Kidney tubule cell (primary cell): Measurements from ENCODE around the gene PXDC1.
"Not testable (repeated sequence)": the region's sequence is repeated elsewhere in the genome, so short reads cannot be mapped to it uniquely, and the experiment has no call there.

Experiments used
- DNase-seq: peaks from one replicate; pipeline ENCODE4 v3.0.0-alpha.2; 2018; ENCODE audit warnings: low spot score

The PXDC1 gene

GRCh38 chr6:3731700-3732099, 19.8 kb downstream of the PXDC1 start:
- no peak for DNase-seq

- DNase-seq = no peak
Measured at GRCh38 chr6:3729603-3730344, 21.7 kb downstream of the PXDC1 start.

- DNase-seq = no peak
Measured at GRCh38 chr6:3727593-3728108, 23.9 kb downstream of the PXDC1 start.

GRCh38 chr6:3727036-3727435, 24.5 kb downstream of the PXDC1 start:
- DNase-seq = no peak

- no peak for DNase-seq
Measured at GRCh38 chr6:3726421-3726820, 25.1 kb downstream of the PXDC1 start.

- no peak for DNase-seq
Measured at GRCh38 chr6:3725145-3726047, 26.1 kb downstream of the PXDC1 start.

GRCh38 chr6:3724451-3725144, 26.9 kb downstream of the PXDC1 start:
- no peak for DNase-seq

GRCh38 chr6:3723966-3724365, 27.5 kb downstream of the PXDC1 start:
- no peak for DNase-seq

- DNase-seq = no peak
Measured at GRCh38 chr6:3723251-3723650, 28.3 kb downstream of the PXDC1 start.

GRCh38 chr6:3722785-3723184, 28.7 kb downstream of the PXDC1 start:
- no peak for DNase-seq

- DNase-seq = no peak
Measured at GRCh38 chr6:3721810-3722621, 29.5 kb downstream of the PXDC1 start.

GRCh38 chr6:3720770-3721169, 30.7 kb downstream of the PXDC1 start:
- not testable (repeated sequence) for DNase-seq

GRCh38 chr6:3719462-3720308, 31.8 kb downstream of the PXDC1 start:
- no peak for DNase-seq

- DNase-seq = no peak
Measured at GRCh38 chr6:3718407-3718806, 33.1 kb downstream of the PXDC1 start.

GRCh38 chr6:3715285-3715684, 36.2 kb downstream of the PXDC1 start:
- DNase-seq = no peak

GRCh38 chr6:3714768-3715167, 36.7 kb downstream of the PXDC1 start:
- no peak for DNase-seq

GRCh38 chr6:3714111-3714510, 37.4 kb downstream of the PXDC1 start:
- no peak for DNase-seq

GRCh38 chr6:3712827-3713665, 38.5 kb downstream of the PXDC1 start:
- no peak for DNase-seq

GRCh38 chr6:3711776-3712175, 39.7 kb downstream of the PXDC1 start:
- no peak for DNase-seq

GRCh38 chr6:3710403-3710802, 41.1 kb downstream of the PXDC1 start:
- no peak for DNase-seq
